ENCODE results near the gene ECI2.
"Not testable (repeated sequence)": the region's sequence is repeated elsewhere in the genome, so short reads cannot be mapped to it uniquely, and the experiment has no call there.

ECI2 gene

GRCh38 chr6:4108561-4109093 is 26.7 kb downstream of the ECI2 start:
- no peak for DNase-seq (ENCODE audit: low read depth in 1 of 2, low spot score in 1 of 2)
- in situ Hi-C loops (cut with HindIII; ENCODE audit: low pct_unique_long_range_greater_than_20kb, low sequenced_read_pairs) = no loop called here
- no peak for TF ChIP-seq JUND (IDR thresholded peaks at IDR 0.05; ENCODE audit: low read depth)

DNA sequence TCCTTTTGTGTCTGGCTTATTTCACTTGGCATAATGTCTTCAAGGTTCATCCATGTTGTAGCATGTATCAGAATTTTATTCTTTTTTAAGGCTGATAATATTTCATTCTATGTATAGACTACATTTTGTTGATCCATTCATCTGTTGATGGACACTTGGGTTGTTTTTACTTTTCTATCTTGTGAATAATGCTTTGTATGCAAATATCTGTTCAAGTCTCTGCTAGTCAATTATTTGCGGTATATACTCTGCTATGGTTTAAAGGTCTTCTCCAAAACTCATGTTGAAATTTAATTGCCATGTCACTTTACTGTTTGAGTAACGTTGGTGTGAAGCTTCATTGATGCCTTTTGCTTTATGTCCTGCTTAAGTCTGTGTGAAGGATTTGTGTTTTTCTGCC is 27.5 kb downstream of the ECI2 start:
- DNase-seq (ENCODE audit: low read depth in 1 of 2, low spot score in 1 of 2) = no peak
- in situ Hi-C loops (cut with HindIII; ENCODE audit: low pct_unique_long_range_greater_than_20kb, low sequenced_read_pairs) = no loop called here
- TF ChIP-seq JUND (IDR thresholded peaks at IDR 0.05; ENCODE audit: low read depth) = no peak

GRCh38 chr6:4105980-4106536 is 29.3 kb downstream of the ECI2 start:
- in situ Hi-C loops (cut with HindIII; ENCODE audit: low pct_unique_long_range_greater_than_20kb, low sequenced_read_pairs) = no loop called here
- DNase-seq (ENCODE audit: low read depth in 1 of 2, low spot score in 1 of 2) = no peak
- TF ChIP-seq JUND (IDR thresholded peaks at IDR 0.05; ENCODE audit: low read depth) = no peak

DNA sequence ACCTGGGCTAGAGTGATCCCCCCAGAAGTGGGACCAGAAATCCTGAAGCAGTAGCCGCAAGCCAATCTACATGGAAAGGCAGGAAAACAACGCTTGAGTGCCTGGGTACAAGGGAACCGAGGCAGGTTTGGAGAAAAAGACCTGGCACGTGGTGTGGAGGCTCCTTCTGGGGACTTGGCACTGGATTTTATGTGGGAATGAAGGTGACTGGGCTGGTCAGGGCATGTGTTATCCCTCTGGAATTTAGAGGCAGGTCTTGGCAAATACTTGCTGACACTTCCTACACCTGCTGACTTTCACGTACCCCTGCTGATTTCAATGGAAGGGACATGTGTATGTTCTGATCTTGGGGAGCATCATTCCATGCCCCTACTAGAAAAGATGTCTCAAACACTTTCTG is 31.4 kb downstream of the ECI2 start:
- DNase-seq (ENCODE audit: low read depth in 1 of 2, low spot score in 1 of 2) = peak in 1 of 2 experiments; percentile 55
- in situ Hi-C loops (cut with HindIII; ENCODE audit: low pct_unique_long_range_greater_than_20kb, low sequenced_read_pairs) = no loop called here
- TF ChIP-seq JUND (IDR thresholded peaks at IDR 0.05; ENCODE audit: low read depth) = no peak

GRCh38 chr6:4102687-4103244 is 32.6 kb downstream of the ECI2 start:
- TF ChIP-seq JUND (IDR thresholded peaks at IDR 0.05; ENCODE audit: low read depth) = no peak
- in situ Hi-C loops (cut with HindIII; ENCODE audit: low pct_unique_long_range_greater_than_20kb, low sequenced_read_pairs) = no loop called here
- DNase-seq (ENCODE audit: low read depth in 1 of 2, low spot score in 1 of 2) = no peak

GRCh38 chr6:4101298-4101697 is 34.1 kb downstream of the ECI2 start:
- no peak for TF ChIP-seq JUND (IDR thresholded peaks at IDR 0.05; ENCODE audit: low read depth)
- no peak for DNase-seq (ENCODE audit: low read depth in 1 of 2, low spot score in 1 of 2)
- in situ Hi-C loops (cut with HindIII; ENCODE audit: low pct_unique_long_range_greater_than_20kb, low sequenced_read_pairs) = no loop called here

- in situ Hi-C loops (cut with HindIII; ENCODE audit: low pct_unique_long_range_greater_than_20kb, low sequenced_read_pairs) = no loop called here
- TF ChIP-seq JUND (IDR thresholded peaks at IDR 0.05; ENCODE audit: low read depth) = no peak
- DNase-seq (ENCODE audit: low read depth in 1 of 2, low spot score in 1 of 2) = no peak
Observed at GRCh38 chr6:4100655-4101054, 34.7 kb downstream of the ECI2 start.

DNA sequence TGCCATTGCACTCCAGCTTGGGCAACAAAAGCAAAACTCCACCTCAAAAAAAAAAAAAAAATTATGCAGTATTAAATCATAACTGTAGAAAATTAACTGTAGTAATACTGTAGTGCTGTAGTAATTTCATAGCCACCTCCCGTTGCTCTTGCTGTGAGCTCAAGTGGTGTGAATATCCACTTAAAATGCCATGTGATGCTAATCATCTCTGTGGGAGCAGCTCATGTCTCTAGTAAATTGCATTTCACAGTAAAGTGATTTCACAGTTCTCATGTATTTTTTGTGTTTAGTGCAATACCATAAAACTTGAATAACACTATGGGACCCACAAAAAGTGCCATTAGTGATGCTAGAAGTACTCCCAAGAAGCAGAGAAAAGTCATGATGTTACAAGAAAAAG is 42.1 kb downstream of the ECI2 start:
- in situ Hi-C loops (cut with HindIII; ENCODE audit: low pct_unique_long_range_greater_than_20kb, low sequenced_read_pairs) = no loop called here
- DNase-seq (ENCODE audit: low read depth in 1 of 2, low spot score in 1 of 2) = no peak
- TF ChIP-seq JUND (IDR thresholded peaks at IDR 0.05; ENCODE audit: low read depth) = no peak

DNA sequence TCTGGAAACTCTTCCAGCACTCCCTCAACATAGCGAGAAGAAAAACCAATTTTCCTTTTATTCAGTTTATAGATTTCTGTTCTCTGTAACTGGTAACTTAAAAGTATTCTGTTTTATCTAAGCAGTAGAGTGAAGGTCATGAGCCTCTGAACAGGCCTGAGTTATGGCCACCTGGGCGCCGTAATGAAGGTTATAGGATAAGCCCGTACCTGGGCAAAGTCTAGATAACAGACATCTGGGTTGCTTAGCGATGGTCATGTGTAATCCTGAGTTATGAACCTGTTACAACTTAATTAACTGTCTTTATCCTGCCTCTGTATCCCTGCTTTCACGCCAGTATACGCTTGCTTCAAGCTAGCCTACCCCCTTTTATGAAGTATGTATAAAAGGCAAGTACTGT is 43.4 kb downstream of the ECI2 start:
- in situ Hi-C loops (cut with HindIII; ENCODE audit: low pct_unique_long_range_greater_than_20kb, low sequenced_read_pairs) = no loop called here
- DNase-seq (ENCODE audit: low read depth in 1 of 2, low spot score in 1 of 2) = no peak
- TF ChIP-seq JUND (IDR thresholded peaks at IDR 0.05; ENCODE audit: low read depth) = no peak

DNA sequence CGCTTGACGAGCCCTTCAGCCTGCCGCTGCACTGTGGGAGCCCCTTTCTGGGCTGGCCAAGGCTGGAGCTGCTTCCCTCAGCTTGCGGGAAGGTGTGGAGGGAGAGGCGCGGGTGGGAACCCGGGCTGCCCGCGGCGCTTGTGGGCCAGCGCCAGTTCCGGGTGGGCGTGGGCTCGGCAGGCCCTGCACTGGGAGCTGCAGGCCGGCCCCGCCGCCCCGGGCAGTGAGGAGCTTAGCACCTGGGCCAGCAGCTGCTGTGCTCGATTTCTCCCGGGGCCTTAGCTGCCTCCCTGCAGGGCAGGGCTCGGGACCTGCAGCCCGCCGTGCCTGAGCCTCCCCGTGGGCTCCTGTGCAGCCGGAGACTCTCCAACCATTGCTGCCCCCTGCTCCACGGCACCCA is 45.3 kb downstream of the ECI2 start:
- DNase-seq (ENCODE audit: low read depth in 1 of 2, low spot score in 1 of 2) = not testable (repeated sequence)

DNA sequence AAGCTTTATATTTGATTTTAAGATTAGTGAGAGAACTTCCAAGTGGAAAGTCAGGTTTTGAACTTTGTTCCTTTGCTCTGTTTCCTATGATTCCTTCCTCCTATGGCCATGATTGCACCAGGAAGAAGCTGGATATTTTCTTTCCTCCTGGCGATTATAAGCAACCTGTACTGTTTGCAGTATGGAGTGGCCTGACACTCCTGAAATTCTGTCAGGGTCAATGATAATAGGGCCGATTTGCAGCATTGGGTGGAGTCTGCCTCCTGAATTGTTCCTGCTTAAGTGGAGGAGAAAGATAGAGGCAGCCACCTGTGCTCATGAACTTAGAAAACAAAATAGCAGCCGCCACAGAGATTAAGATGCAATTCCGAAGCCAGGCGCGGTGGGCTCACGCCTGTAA is 46.7 kb downstream of the ECI2 start:
- in situ Hi-C loops (cut with HindIII; ENCODE audit: low pct_unique_long_range_greater_than_20kb, low sequenced_read_pairs) = no loop called here
- no peak for TF ChIP-seq JUND (IDR thresholded peaks at IDR 0.05; ENCODE audit: low read depth)
- DNase-seq (ENCODE audit: low read depth in 1 of 2, low spot score in 1 of 2) = no peak

More for the DNA sequence above, 45.3 kb downstream of the ECI2 start:
- in situ Hi-C loops (cut with HindIII; ENCODE audit: low pct_unique_long_range_greater_than_20kb, low sequenced_read_pairs) = not testable (repeated sequence)

DNA sequence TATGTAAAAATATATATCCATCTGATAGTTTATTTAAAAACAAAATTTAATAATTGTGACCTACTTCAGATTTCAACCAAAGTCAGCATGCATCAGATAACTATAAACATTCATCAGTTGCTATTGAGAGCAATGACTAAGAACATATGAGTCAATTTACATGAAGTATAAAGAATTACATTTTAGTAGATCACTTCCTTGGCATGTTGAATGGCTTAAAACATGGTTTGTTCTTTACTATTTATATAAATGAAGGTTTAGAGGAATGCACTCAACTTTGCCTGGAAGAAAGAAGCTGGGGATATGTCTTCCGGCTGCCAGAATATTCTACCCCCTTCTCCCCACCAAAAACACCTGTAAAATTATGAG is 50.1 kb downstream of the ECI2 start:
- no peak for TF ChIP-seq JUND (IDR thresholded peaks at IDR 0.05; ENCODE audit: low read depth)
- no peak for DNase-seq (ENCODE audit: low read depth in 1 of 2, low spot score in 1 of 2)

GRCh38 chr6:4084444-4085331 is 50.7 kb downstream of the ECI2 start:
- in situ Hi-C loops (cut with HindIII; ENCODE audit: low pct_unique_long_range_greater_than_20kb, low sequenced_read_pairs) = no loop called here
- no peak for DNase-seq (ENCODE audit: low read depth in 1 of 2, low spot score in 1 of 2)
- TF ChIP-seq JUND (IDR thresholded peaks at IDR 0.05; ENCODE audit: low read depth) = no peak

More for the DNA sequence above, 50.1 kb downstream of the ECI2 start:
- in situ Hi-C loops (cut with HindIII; ENCODE audit: low pct_unique_long_range_greater_than_20kb, low sequenced_read_pairs) = no loop called here

Data from T47D (cell line).